ENCODE results near the gene CDHR3.

- TF ChIP-seq CTCF (IDR thresholded peaks at IDR 0.05) (no peak), POLR2A (IDR thresholded peaks at IDR 0.05) (no peak)
Measured at GRCh38 chr7:106072715-106073091, 109.6 kb downstream of the CDHR3 start.
